ENCODE data around the gene ARL1. TPM values are rescaled to one million over a fixed set of nuclear protein-coding genes. Genes with fewer than 3 reads are reported as not detected.

The ARL1 gene
- 10 to 100 TPM; 60.6 to 65.2 TPM for total RNA-seq
- 80.7 TPM for polyA plus RNA-seq (ENCODE audit: insufficient read depth, low read depth, low replicate concordance)
- long read RNA-seq, donor 1, transcript ARL1-201 (6 exons, 3,241 nt), result major isoform, 46 of 55 reads
- long read RNA-seq, donor 1, partial matches to known transcripts, result 0 of 55 reads
- long read RNA-seq, donor 1, other reads (novel, unspliced or antisense), result 5 of 55 reads
- long read RNA-seq, donor 2, transcript ARL1-201 (6 exons, 3,241 nt), result major isoform, 33 of 37 reads
- long read RNA-seq, donor 2, partial matches to known transcripts, result 0 of 37 reads
- long read RNA-seq, donor 2, other reads (novel, unspliced or antisense), result 0 of 37 reads

DNA sequence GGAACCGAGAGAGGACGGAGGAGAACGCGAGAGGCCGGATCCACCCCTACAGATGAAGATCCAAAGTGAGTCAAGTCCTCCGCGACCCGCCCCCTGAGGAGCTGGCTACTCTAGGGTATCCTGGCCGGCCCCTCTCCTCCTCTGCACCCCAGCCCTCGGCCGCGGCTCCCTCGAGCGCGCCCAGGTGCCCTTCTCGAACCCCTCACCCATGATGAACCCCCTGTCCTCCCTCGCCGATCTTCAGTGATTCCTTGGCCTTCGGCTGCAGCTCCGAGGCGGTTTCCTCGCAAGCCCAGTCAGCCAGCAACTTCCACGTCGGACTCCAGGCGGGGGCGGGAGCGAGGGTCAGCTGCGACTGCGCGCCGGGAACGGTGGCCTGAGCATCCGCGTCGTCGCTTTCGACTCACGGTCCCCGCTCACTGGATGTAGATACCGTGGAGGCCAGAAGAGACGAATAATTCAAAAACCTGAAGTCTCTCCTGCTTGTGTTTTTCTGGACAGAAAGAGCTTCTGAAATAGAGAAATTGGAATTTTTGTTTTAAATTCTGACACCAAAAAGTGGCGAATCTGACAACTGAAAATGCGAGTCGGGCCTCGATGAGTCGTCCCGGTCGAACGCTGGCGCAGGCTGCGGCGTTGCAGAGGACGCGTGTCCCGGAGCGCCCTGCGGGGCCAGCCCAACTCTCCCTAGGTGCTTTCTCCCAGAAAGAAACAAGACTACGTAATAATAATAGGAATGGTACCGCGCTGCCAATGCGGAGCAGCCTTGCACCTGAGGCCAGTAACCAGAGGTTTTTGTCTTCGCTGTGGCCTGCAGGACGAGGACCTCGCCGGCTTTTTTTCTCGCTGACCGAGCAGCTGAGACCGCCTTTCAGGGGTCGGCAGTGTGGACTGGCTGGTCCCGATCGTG lies at the start of gene ARL1:
ARL1 (minus strand) TSS at position 337 of the 910 bp plus-strand sequence; CDS start at position 210, 127 bp downstream.
- peak within 1 kb of the TSS; percentile 71 to 97 for H3K4me3 ChIP-seq
- no peaks in the 10 kb centered on the region for H3K36me3 ChIP-seq (ENCODE audit: low read depth, missing control alignments)
- intact Hi-C loops (cut with DNase I; ENCODE audit: low total_unique reads), result no loop called here
- H3K4me1 ChIP-seq, result peaks cover 10% of the 10 kb centered on the region
- peak; percentile 89 for DNase-seq
- H3K27ac ChIP-seq, result peak within 1 kb of the TSS; percentile 89 to 96
- 0% methylated on average over 22 to 71 of the region's 71 CpGs for WGBS, 2 donors
- H3K9me3 ChIP-seq, result no peaks in the 10 kb centered on the region
- H3K27me3 ChIP-seq, result no peaks in the 10 kb centered on the region
- TF ChIP-seq, protein P1, sequence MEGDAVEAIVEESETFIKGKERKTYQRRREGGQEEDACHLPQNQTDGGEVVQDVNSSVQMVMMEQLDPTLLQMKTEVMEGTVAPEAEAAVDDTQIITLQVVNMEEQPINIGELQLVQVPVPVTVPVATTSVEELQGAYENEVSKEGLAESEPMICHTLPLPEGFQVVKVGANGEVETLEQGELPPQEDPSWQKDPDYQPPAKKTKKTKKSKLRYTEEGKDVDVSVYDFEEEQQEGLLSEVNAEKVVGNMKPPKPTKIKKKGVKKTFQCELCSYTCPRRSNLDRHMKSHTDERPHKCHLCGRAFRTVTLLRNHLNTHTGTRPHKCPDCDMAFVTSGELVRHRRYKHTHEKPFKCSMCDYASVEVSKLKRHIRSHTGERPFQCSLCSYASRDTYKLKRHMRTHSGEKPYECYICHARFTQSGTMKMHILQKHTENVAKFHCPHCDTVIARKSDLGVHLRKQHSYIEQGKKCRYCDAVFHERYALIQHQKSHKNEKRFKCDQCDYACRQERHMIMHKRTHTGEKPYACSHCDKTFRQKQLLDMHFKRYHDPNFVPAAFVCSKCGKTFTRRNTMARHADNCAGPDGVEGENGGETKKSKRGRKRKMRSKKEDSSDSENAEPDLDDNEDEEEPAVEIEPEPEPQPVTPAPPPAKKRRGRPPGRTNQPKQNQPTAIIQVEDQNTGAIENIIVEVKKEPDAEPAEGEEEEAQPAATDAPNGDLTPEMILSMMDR (IDR thresholded peaks at IDR 0.05), result peak in 1 of 3 experiments; percentile 20
- no peak for TF ChIP-seq POLR2A (IDR thresholded peaks at IDR 0.05)

DNA sequence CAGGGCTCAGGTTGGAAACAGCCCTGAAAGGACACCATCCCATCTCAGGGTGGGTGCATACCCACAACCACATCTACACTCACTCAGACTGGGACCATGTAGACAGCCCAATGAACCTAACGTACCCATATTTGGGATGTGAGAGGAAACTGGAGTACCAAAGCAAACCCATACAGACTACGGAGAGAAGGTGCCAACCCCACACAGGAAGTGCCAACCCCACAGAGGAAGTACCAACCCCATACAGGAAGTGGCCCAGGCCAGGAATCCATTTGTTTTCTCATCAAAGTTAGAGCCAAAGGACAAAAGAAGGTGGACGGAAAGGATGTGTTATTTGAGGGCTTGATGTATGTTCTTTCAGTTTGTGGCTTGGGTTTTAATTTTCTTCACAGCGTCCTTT lies 48.1 kb upstream of the ARL1 start:
- Histone ChIP-seq H3K27ac (no peak overlapping the region), H3K9me3 (no peaks in the 10 kb centered on the region), H3K4me3 (no peak overlapping the region), H3K27me3 (no peaks in the 10 kb centered on the region), H3K36me3 (ENCODE audit: low read depth, missing control alignments) (no peaks in the 10 kb centered on the region), H3K4me1 (no peaks in the 10 kb centered on the region)
- TF ChIP-seq POLR2A (IDR thresholded peaks at IDR 0.05), result no peak
- TF ChIP-seq, protein P1 (IDR thresholded peaks at IDR 0.05), result no peak
- WGBS, 2 donors, result 84 to 93% methylated on average over 4 of the region's 4 CpGs
- DNase-seq, result no peak
- intact Hi-C loops (cut with DNase I; ENCODE audit: low total_unique reads), result no loop called here

DNA sequence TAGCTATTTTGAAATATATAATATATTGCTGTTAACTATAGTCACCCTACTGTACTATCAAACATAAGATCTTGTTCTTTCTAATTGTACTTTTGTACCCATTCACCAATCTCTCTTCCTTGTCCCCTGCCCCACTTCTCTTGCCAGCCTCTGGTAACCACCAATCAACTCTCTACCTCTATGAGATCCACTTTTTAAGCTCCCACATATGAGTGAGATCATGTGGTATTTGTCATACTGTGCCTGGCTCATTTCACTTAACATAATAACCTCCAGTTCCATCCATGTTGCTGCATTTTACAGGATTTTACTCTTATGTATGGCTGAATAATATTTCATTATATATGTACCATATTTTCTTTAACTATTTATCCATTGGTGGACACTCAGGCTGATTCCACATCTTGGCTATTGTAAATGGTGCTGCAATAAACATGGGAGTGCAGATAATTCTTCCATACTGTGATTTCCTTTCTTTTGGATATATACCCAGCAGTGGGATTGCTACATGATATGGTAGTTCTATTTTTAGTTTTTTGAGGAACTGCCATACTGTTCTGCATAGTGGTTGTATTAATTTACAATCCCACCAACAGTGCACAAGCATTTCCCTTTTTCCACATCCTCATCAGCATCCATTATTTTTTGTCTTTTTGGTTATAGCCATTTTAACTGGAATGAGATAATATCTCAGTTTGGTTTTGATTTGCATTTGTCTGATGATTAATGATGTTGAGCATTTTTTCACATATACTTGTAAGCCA lies 34.1 kb upstream of the ARL1 start:
- Histone ChIP-seq H3K4me3 (no peak overlapping the region), H3K4me1 (no peaks in the 10 kb centered on the region), H3K36me3 (ENCODE audit: low read depth, missing control alignments) (no peaks in the 10 kb centered on the region), H3K9me3 (no peaks in the 10 kb centered on the region), H3K27me3 (no peaks in the 10 kb centered on the region), H3K27ac (no peak overlapping the region)
- no peak for TF ChIP-seq POLR2A (IDR thresholded peaks at IDR 0.05)
- TF ChIP-seq, protein P1 (IDR thresholded peaks at IDR 0.05), result no peak
- DNase-seq, result no peak
- intact Hi-C loops (cut with DNase I; ENCODE audit: low total_unique reads), result no loop called here

DNA sequence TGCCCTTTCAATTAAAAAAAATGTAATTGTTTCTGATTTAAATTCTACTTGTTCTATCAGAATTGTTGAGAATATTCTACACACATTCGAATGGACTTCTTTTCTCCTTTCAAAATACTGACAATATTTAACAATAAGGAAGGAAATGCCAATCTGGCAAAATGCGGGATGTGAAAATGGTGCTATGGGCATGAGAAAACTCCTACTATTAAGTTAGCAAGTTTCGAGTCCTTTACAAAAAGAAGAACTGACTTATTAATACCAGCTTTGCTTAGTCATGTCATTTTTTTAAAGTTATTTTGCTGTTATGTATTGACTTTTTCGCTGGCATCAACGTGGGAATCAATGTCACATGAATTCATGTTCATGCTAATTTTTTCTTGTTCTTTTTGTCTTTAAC lies 31.7 kb upstream of the ARL1 start:
- Histone ChIP-seq H3K4me3 (no peak overlapping the region), H3K9me3 (no peaks in the 10 kb centered on the region), H3K27ac (no peak overlapping the region), H3K4me1 (no peaks in the 10 kb centered on the region), H3K27me3 (no peaks in the 10 kb centered on the region), H3K36me3 (ENCODE audit: low read depth, missing control alignments) (no peaks in the 10 kb centered on the region)
- TF ChIP-seq, protein P1 (IDR thresholded peaks at IDR 0.05), result no peak
- TF ChIP-seq POLR2A (IDR thresholded peaks at IDR 0.05), result no peak
- 78 to 87% methylated on average over 5 of the region's 5 CpGs for WGBS, 2 donors
- intact Hi-C loops (cut with DNase I; ENCODE audit: low total_unique reads), result no loop called here
- no peak for DNase-seq
